Measurements from ENCODE around the gene MYLK4.

MYLK4 gene

DNA sequence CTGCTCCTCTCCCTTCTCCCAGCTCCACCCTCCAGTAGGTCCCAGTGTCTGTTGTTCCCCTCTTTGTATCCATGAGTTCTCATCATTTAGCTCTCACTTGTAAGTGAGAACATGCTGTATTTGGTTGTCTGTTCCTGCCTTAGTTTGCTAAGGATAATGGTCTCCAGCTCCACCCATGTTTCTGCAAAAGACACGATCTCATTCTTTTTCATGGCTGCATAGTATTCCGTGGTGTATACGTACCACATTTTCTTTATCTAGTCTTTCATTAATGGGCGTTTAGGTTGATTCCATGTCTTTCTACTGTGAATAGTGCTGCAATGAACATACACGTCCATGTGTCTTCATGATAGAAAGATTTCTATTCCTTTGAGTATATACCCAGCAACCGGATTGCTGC lies 136.6 kb downstream of the MYLK4 start:
- Histone ChIP-seq H3K27me3 (ENCODE audit: insufficient read depth, low read length, poor library complexity, severe bottlenecking) (no peaks in the 10 kb centered on the region), H3K4me2 (ENCODE audit: low read depth, low read length, poor library complexity, severe bottlenecking) (no peak overlapping the region), H4K20me1 (ENCODE audit: insufficient read depth, low read length, poor library complexity, severe bottlenecking) (no peaks in the 10 kb centered on the region), H3F3A (ENCODE audit: low read depth) (no peaks in the 10 kb centered on the region), H2AFZ (ENCODE audit: low read length) (no peak overlapping the region), H3K4me3 (ENCODE audit: low read length, poor library complexity, severe bottlenecking) (no peak overlapping the region), H3K79me2 (ENCODE audit: insufficient read depth, low read length) (no peaks in the 10 kb centered on the region), H3K9me3 (ENCODE audit: insufficient read depth, low read depth, low read length) (no peaks in the 10 kb centered on the region), H3K9me2 (replicated peaks; ENCODE audit: low read depth, low read length) (no peaks in the 10 kb centered on the region), H3K9ac (ENCODE audit: low read depth, low read length, poor library complexity, severe bottlenecking) (no peak overlapping the region), H3K4me1 (ENCODE audit: insufficient read depth, low read length, poor library complexity, severe bottlenecking) (no peaks in the 10 kb centered on the region), H3K36me3 (ENCODE audit: insufficient read depth, low read length) (no peaks in the 10 kb centered on the region)
- TF ChIP-seq EZH2phosphoT487 (IDR thresholded peaks at IDR 0.05; ENCODE audit: borderline replicate concordance): no peak
- TF ChIP-seq, protein P1, sequence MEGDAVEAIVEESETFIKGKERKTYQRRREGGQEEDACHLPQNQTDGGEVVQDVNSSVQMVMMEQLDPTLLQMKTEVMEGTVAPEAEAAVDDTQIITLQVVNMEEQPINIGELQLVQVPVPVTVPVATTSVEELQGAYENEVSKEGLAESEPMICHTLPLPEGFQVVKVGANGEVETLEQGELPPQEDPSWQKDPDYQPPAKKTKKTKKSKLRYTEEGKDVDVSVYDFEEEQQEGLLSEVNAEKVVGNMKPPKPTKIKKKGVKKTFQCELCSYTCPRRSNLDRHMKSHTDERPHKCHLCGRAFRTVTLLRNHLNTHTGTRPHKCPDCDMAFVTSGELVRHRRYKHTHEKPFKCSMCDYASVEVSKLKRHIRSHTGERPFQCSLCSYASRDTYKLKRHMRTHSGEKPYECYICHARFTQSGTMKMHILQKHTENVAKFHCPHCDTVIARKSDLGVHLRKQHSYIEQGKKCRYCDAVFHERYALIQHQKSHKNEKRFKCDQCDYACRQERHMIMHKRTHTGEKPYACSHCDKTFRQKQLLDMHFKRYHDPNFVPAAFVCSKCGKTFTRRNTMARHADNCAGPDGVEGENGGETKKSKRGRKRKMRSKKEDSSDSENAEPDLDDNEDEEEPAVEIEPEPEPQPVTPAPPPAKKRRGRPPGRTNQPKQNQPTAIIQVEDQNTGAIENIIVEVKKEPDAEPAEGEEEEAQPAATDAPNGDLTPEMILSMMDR (conservative IDR thresholded peaks at IDR 0.05; ENCODE audit: low read length): no peak

Measured in Loucy (cell line).